Progenitor cell of endocrine pancreas (in vitro differentiated cells): Measurements from ENCODE around the gene KCNMA1. TPM values are rescaled to one million over a fixed set of nuclear protein-coding genes. Genes with fewer than 3 reads are reported as not detected.

ENCODE experiments used
- DNase-seq: peaks from one replicate; pipeline ENCODE4 v3.0.0; 2021; ENCODE audit warnings: low spot score; ENCODE audit not compliant: unreplicated experiment
- H3K27ac Mint-ChIP-seq: 2 replicates; pipeline ENCODE4 v1.8.0; 2021; ENCODE audit warnings: mild to moderate bottlenecking, moderate library complexity, mixed read lengths
- H3K27me3 Mint-ChIP-seq: 2 replicates; pipeline ENCODE4 v1.8.0; 2021; ENCODE audit warnings: mixed read lengths
- H3K36me3 Mint-ChIP-seq: 2 replicates; pipeline ENCODE4 v1.8.0; 2022; ENCODE audit warnings: mixed read lengths; ENCODE audit not compliant: insufficient read depth
- H3K4me1 Mint-ChIP-seq: 2 replicates; pipeline ENCODE4 v1.8.0; 2021; ENCODE audit warnings: low read depth, mixed read lengths
- H3K4me3 Mint-ChIP-seq: 2 replicates; pipeline ENCODE4 v1.8.0; 2021; ENCODE audit warnings: low read depth, mild to moderate bottlenecking, moderate library complexity, mixed read lengths
- H3K9me3 Mint-ChIP-seq: 2 replicates; pipeline ENCODE4 v1.8.0; 2021; ENCODE audit warnings: low read depth, mixed read lengths
- CTCF ChIP-seq: fragments of 200-600 bp; sonication (generic); IDR thresholded peaks from one replicate; pipeline ENCODE4 v1.5.0; 2021; ENCODE audit warnings: antibody characterized with exemption, mild to moderate bottlenecking; ENCODE audit not compliant: unreplicated experiment
- total RNA-seq: library from RNA; stranded (reverse); gene quantifications from 2 replicates; pipeline ENCODE4 v1.2.1, GENCODE V29; 2021

Gene KCNMA1
- total RNA-seq, 1 donor from 2014 or later: 5.8 TPM

GRCh38 chr10:77618117-77618516, 19.5 kb downstream of the KCNMA1 start:
- TF ChIP-seq CTCF: no peak
- no peaks in the 10 kb centered on the region for H3K9me3 Mint-ChIP-seq
- DNase-seq: no peak
- no peak overlapping the region for H3K27ac Mint-ChIP-seq
- no peaks in the 10 kb centered on the region for H3K36me3 Mint-ChIP-seq
- H3K4me1 Mint-ChIP-seq: no peaks in the 10 kb centered on the region
- H3K4me3 Mint-ChIP-seq: no peak overlapping the region
- H3K27me3 Mint-ChIP-seq: peaks cover 38% of the 10 kb centered on the region

- Mint-ChIP-seq H3K4me3 (no peak overlapping the region), H3K27ac (no peak overlapping the region), H3K27me3 (peaks cover 44% of the 10 kb centered on the region), H3K4me1 (no peaks in the 10 kb centered on the region), H3K36me3 (no peaks in the 10 kb centered on the region), H3K9me3 (no peaks in the 10 kb centered on the region)
- no peak for TF ChIP-seq CTCF
- DNase-seq: no peak
Observed at GRCh38 chr10:77616766-77617165, 20.8 kb downstream of the KCNMA1 start.

GRCh38 chr10:77614778-77615625, 22.6 kb downstream of the KCNMA1 start:
- no peak for DNase-seq
- H3K4me3 Mint-ChIP-seq: no peak overlapping the region
- TF ChIP-seq CTCF: no peak
- peaks cover 1% of the 10 kb centered on the region for H3K4me1 Mint-ChIP-seq
- H3K9me3 Mint-ChIP-seq: no peaks in the 10 kb centered on the region
- peaks cover 54% of the 10 kb centered on the region for H3K27me3 Mint-ChIP-seq
- no peaks in the 10 kb centered on the region for H3K36me3 Mint-ChIP-seq
- H3K27ac Mint-ChIP-seq: no peak overlapping the region

GRCh38 chr10:77613476-77614130, 24.0 kb downstream of the KCNMA1 start:
- Mint-ChIP-seq H3K4me1 (peaks cover 2% of the 10 kb centered on the region), H3K36me3 (no peaks in the 10 kb centered on the region), H3K27me3 (peaks cover 58% of the 10 kb centered on the region), H3K9me3 (no peaks in the 10 kb centered on the region), H3K27ac (no peak overlapping the region), H3K4me3 (no peak overlapping the region)
- no peak for TF ChIP-seq CTCF
- DNase-seq: no peak

- no peak overlapping the region for H3K4me3 Mint-ChIP-seq
- TF ChIP-seq CTCF: no peak
- no peak overlapping the region for H3K27ac Mint-ChIP-seq
Observed at GRCh38 chr10:77611670-77612069, 25.9 kb downstream of the KCNMA1 start.

More at GRCh38 chr10:77611670-77612069, 25.9 kb downstream of the KCNMA1 start:
- Mint-ChIP-seq H3K27me3 (peaks cover 57% of the 10 kb centered on the region), H3K4me1 (peaks cover 2% of the 10 kb centered on the region), H3K36me3 (no peaks in the 10 kb centered on the region), H3K9me3 (no peaks in the 10 kb centered on the region)
- no peak for DNase-seq
